NB4 (cell line): Measurements from ENCODE around the gene ATIC.

Experiments used
- POLR2A ChIP-seq: IDR thresholded peaks from 2 replicates; pipeline ENCODE4 v1.6.1; 2011; ENCODE audit warnings: mild to moderate bottlenecking; ENCODE audit not compliant: insufficient read length; ENCODE audit errors: extremely low read depth
- TF ChIP-seq, protein P1 (sequence below): IDR thresholded peaks from one replicate; pipeline ENCODE4 v1.5.1; 2012; ENCODE audit warnings: low read depth, low read length

DNA sequence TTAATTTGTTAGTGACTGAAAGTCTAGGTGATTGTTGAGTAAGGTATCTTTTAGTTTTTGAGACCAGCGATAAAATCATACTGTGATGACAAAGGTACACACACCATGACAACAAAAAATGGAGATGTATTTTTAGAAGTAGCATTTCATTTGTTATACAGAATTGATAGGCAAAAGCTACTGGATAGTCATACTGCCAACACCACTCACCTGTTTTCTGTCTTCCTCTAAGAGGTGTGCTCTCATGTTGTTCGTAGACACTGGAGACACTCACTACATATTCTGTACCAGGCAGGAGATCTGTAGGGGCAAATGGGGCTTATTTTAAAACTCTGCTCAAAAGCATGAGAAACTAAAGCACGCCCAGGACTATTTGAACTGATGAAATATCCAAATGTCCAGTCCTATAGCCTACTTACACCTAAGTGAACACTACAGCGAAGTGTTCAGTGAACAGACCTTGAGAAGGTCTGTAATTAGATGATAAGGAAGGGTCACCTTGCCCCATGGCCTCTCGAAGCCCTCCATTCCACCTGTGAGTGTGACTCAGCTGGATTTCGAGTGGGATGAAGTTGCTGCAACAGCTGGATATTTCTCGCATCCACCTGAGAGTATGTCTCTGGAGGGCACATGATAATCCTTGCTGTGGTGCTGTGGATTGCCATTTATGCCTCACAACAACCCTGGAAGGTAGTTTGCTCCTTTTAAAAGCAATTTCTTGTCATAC lies 76.3 kb downstream of the ATIC start:
- TF ChIP-seq, protein P1, sequence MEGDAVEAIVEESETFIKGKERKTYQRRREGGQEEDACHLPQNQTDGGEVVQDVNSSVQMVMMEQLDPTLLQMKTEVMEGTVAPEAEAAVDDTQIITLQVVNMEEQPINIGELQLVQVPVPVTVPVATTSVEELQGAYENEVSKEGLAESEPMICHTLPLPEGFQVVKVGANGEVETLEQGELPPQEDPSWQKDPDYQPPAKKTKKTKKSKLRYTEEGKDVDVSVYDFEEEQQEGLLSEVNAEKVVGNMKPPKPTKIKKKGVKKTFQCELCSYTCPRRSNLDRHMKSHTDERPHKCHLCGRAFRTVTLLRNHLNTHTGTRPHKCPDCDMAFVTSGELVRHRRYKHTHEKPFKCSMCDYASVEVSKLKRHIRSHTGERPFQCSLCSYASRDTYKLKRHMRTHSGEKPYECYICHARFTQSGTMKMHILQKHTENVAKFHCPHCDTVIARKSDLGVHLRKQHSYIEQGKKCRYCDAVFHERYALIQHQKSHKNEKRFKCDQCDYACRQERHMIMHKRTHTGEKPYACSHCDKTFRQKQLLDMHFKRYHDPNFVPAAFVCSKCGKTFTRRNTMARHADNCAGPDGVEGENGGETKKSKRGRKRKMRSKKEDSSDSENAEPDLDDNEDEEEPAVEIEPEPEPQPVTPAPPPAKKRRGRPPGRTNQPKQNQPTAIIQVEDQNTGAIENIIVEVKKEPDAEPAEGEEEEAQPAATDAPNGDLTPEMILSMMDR: no peak
- TF ChIP-seq POLR2A: no peak
